A673 (cell line): Measurements from ENCODE around the gene TAS2R40.

Experiments used
- CTCF ChIP-seq: fragments of 300-800, 200-600 bp; sonication (generic); conservative IDR thresholded peaks from 2 replicates; pipeline ENCODE4 v1.5.1; 2017; ENCODE audit warnings: low read depth, mild to moderate bottlenecking, antibody characterized with exemption, low read length, moderate library complexity, mixed read lengths
- EZH2 ChIP-seq: fragments of 200-600 bp; sonication (generic); IDR thresholded peaks from 2 replicates; pipeline ENCODE4 v1.6.1; 2017; ENCODE audit warnings: borderline replicate concordance, low read depth, mild to moderate bottlenecking, mixed read lengths, antibody characterized with exemption, low read length; ENCODE audit not compliant: poor library complexity, severe bottlenecking

GRCh38 chr7:143181349-143181748 lies 40.5 kb upstream of the TAS2R40 start:
- no peak for TF ChIP-seq CTCF
- TF ChIP-seq EZH2: no peak
